T-cell (primary cell): ENCODE data around the gene LIMS1. TPM values are rescaled to one million over a fixed set of nuclear protein-coding genes. Genes with fewer than 3 reads are reported as not detected.
A peak's percentile ranks its signal among the peaks of the same experiment; 100 is the strongest.

Experiments used
- ATAC-seq, 4 experiments: fragments of 200-7000 bp in 3 of 4; fragments of 150-1000 bp in 1 of 4; cut with Tn5 transposase; replicated peaks in 1 of 4; 1 replicate in 3 of 4; 2 replicates in 1 of 4; pipeline ENCODE4 v1.10.0; 2021; ENCODE audit warnings: moderate library complexity in 3 of 4, mild to moderate bottlenecking in 2 of 4, moderate number of reproducible peaks in 1 of 4
- CTCF ChIA-PET, 2 donors: fragments of 300-600 bp; sonication (Branson Sonifier 250); formaldehyde crosslinking; loops; one replicate each; lab custom pipeline; 2022; ENCODE audit warnings: antibody characterized with exemption in 2 of 2; lab: Charles Lee
- POLR2A ChIA-PET, 2 donors: fragments of 300-600 bp; sonication (Branson Sonifier 250); formaldehyde crosslinking; loops; one replicate each; lab custom pipeline; 2022; ENCODE audit warnings: antibody characterized with exemption in 2 of 2; lab: Charles Lee
- DNase-seq, 35 experiments: peaks; one replicate each; pipeline versions ENCODE4 v3.0.0 to v3.0.0-alpha.2; 2013 to 2023
- H3K27ac ChIP-seq: one replicate; pipeline ENCODE4 v1.5.1; 2013; ENCODE audit warnings: low read length
- H3K27me3 ChIP-seq, 2 experiments: replicated peaks in 1 of 2; 1 replicate in 1 of 2; 2 replicates in 1 of 2; pipeline versions ENCODE4 v1.6.1 to v1.7.0; 2013; ENCODE audit warnings: low read length in 1 of 2, mixed read lengths in 1 of 2; ENCODE audit not compliant: control insufficient read depth in 2 of 2, insufficient read depth in 2 of 2; ENCODE audit errors: extremely low read depth in 1 of 2
- H3K36me3 ChIP-seq, 2 donors: 1 replicate in 1 of 2; 2 replicates in 1 of 2; pipeline versions ENCODE4 v1.6.1 to v1.7.0; 2013; ENCODE audit warnings: low read length in 1 of 2; ENCODE audit not compliant: control insufficient read depth in 2 of 2, insufficient read depth in 1 of 2; ENCODE audit errors: extremely low read depth in 1 of 2
- H3K4me1 ChIP-seq, 2 experiments: 1 replicate in 1 of 2; 2 replicates in 1 of 2; pipeline versions ENCODE4 v1.6.1 to v1.7.0; 2013; ENCODE audit warnings: low read length in 2 of 2, mixed read lengths in 1 of 2; ENCODE audit not compliant: insufficient read depth in 2 of 2, control insufficient read depth in 1 of 2; ENCODE audit errors: extremely low read depth in 1 of 2
- H3K4me3 ChIP-seq, 2 donors: 1 replicate in 1 of 2; 2 replicates in 1 of 2; pipeline versions ENCODE4 v1.5.1 to v1.7.0; 2013; ENCODE audit warnings: mild to moderate bottlenecking in 2 of 2, low read length in 1 of 2, moderate library complexity in 1 of 2; ENCODE audit not compliant: control insufficient read depth in 1 of 2; ENCODE audit errors: extremely low read depth in 1 of 2
- H3K9me3 ChIP-seq: 2 replicates; pipeline ENCODE4 v1.7.0; 2013
- H3K27ac Mint-ChIP-seq, 2 donors: one replicate each; pipeline ENCODE4 v1.8.0; 2020 to 2021; ENCODE audit warnings: mild to moderate bottlenecking in 2 of 2, mixed read lengths in 2 of 2
- H3K27me3 Mint-ChIP-seq, 2 donors: one replicate each; pipeline ENCODE4 v1.8.0; 2021 to 2022; ENCODE audit warnings: mixed read lengths in 2 of 2
- H3K36me3 Mint-ChIP-seq: one replicate; pipeline ENCODE4 v1.8.0; 2021; ENCODE audit warnings: mixed read lengths
- H3K4me1 Mint-ChIP-seq, 3 donors: one replicate each; pipeline ENCODE4 v1.8.0; 2020 to 2022; ENCODE audit warnings: mixed read lengths in 3 of 3, mild to moderate bottlenecking in 1 of 3
- H3K4me3 Mint-ChIP-seq, 3 donors: one replicate each; pipeline ENCODE4 v1.8.0; 2020 to 2022; ENCODE audit warnings: mild to moderate bottlenecking in 3 of 3, mixed read lengths in 3 of 3, moderate library complexity in 3 of 3
- H3K9me3 Mint-ChIP-seq, 3 donors: one replicate each; pipeline ENCODE4 v1.8.0; 2020 to 2022; ENCODE audit warnings: mixed read lengths in 3 of 3
- WGBS: methylation state at CpG from one replicate; pipeline ENCODE4 v1.1.5; 2013; ENCODE audit warnings: missing lambda C conversion rate; ENCODE audit not compliant: insufficient coverage; 5-methylcytosine and 5-hydroxymethylcytosine counted together
- total RNA-seq, 35 experiments: library from RNA in 6 of 35; stranded (reverse) in 6 of 35; fragments of 120-200 nt in 1 of 35; gene quantifications; one replicate each; pipeline versions ENCODE4 v1.2.1 to v1.2.4 and lab custom pipeline; 2013 to 2026

Gene LIMS1
- total RNA-seq, 5 donors from 2014 or later (not counting 1 experiment from before 2014, with no cell fraction given): 55.5 to 82.8 (median 56.9) TPM

- Histone ChIP-seq H3K4me3 (no peak overlapping the region), H3K4me1 (peaks cover 0 to 5% of the 10 kb centered on the region in 2 experiments), H3K27me3 (no peaks in the 10 kb centered on the region), H3K9me3 (no peaks in the 10 kb centered on the region), H3K27ac (no peak overlapping the region), H3K36me3 (no peaks in the 10 kb centered on the region)
- Mint-ChIP-seq H3K27me3 (no peaks in the 10 kb centered on the region), H3K27ac (no peak overlapping the region), H3K4me3 (no peak overlapping the region), H3K9me3 (no peaks in the 10 kb centered on the region), H3K4me1 (peaks cover 4 to 18% (median 17%) of the 10 kb centered on the region in 3 donors), H3K36me3 (no peaks in the 10 kb centered on the region)
- POLR2A ChIA-PET: no interaction called here
- DNase-seq (no peak), ATAC-seq (no peak)
- CTCF ChIA-PET: no interaction called here
- 98% methylated on average over 8 of the region's 9 CpGs for WGBS
Measured at GRCh38 chr2:108577099-108577498, 42.8 kb downstream of the LIMS1 start.

DNA sequence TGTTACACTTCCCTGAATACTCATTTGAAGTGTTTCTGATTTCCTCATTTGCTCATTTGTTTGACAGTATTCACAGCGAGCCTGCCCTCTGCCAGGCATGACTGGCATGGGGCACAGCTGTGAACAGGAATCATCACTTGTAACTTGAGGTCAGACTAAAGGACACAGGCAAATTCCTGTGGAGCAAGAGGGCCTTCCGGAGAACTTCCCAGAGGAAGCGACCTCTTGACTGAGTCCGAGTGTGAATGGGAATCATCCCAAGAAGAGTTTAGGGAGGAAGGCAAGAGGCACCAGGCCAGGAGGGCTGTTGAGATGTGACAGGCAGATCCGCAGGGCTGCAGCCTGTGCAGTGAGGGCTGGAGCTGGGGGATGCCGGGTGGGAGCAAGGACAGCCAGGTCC is 45.4 kb downstream of the LIMS1 start:
- CTCF ChIA-PET: no interaction called here
- H3K36me3 ChIP-seq: no peaks in the 10 kb centered on the region
- POLR2A ChIA-PET: interaction anchor here in 1 of 2 donors (0.6 kb wide), 1 partner anchor 1378 kb away, joined by 4 read pairs; no protein-coding TSS in a partner anchor
- no peak overlapping the region for H3K4me3 ChIP-seq
- Mint-ChIP-seq H3K4me1 (peaks cover 4 to 23% (median 23%) of the 10 kb centered on the region in 3 donors), H3K36me3 (no peaks in the 10 kb centered on the region), H3K27me3 (no peaks in the 10 kb centered on the region), H3K27ac (no peak overlapping the region), H3K4me3 (no peak overlapping the region), H3K9me3 (no peaks in the 10 kb centered on the region)
- H3K4me1 ChIP-seq: peaks cover 0 to 8% of the 10 kb centered on the region in 2 experiments
- no peaks in the 10 kb centered on the region for H3K27me3 ChIP-seq
- H3K27ac ChIP-seq: no peak overlapping the region
- 86% methylated on average over 6 of the region's 6 CpGs for WGBS
- no peak for DNase-seq
- no peaks in the 10 kb centered on the region for H3K9me3 ChIP-seq
- no peak for ATAC-seq

- H3K4me1 ChIP-seq: peaks cover 0 to 8% of the 10 kb centered on the region in 2 experiments
- no peaks in the 10 kb centered on the region for H3K36me3 Mint-ChIP-seq
- H3K27me3 Mint-ChIP-seq: no peaks in the 10 kb centered on the region
- H3K9me3 ChIP-seq: no peaks in the 10 kb centered on the region
- H3K4me3 Mint-ChIP-seq: no peak overlapping the region
- H3K4me1 Mint-ChIP-seq: peaks cover 5 to 20% (median 19%) of the 10 kb centered on the region in 3 donors
- no peak overlapping the region for H3K27ac Mint-ChIP-seq
- ATAC-seq (no peak), DNase-seq (no peak)
- WGBS: 83% methylated on average over 1 of the region's 1 CpG
- no peak overlapping the region for H3K27ac ChIP-seq
- no peaks in the 10 kb centered on the region for H3K9me3 Mint-ChIP-seq
- no peak overlapping the region for H3K4me3 ChIP-seq
- no peaks in the 10 kb centered on the region for H3K27me3 ChIP-seq
- POLR2A ChIA-PET: interaction anchor here in 1 of 2 donors (0.6 kb wide), 1 partner anchor 1378 kb away, joined by 4 read pairs; no protein-coding TSS in a partner anchor
- CTCF ChIA-PET: no interaction called here
- no peaks in the 10 kb centered on the region for H3K36me3 ChIP-seq
Measured at GRCh38 chr2:108580050-108580449, 45.8 kb downstream of the LIMS1 start.

- POLR2A ChIA-PET: interaction anchor here in 1 of 2 donors (0.5 kb wide), 1 partner anchor 51 kb away, joined by 6 read pairs; no protein-coding TSS in a partner anchor
Measured at GRCh38 chr2:108583903-108584520, 49.7 kb downstream of the LIMS1 start.

GRCh38 chr2:108585436-108585835 is 51.2 kb downstream of the LIMS1 start:
- POLR2A ChIA-PET: no interaction called here
- Histone ChIP-seq H3K36me3 (no peaks in the 10 kb centered on the region), H3K4me3 (no peak overlapping the region), H3K4me1 (peaks cover 2 to 3% of the 10 kb centered on the region in 2 experiments), H3K9me3 (no peaks in the 10 kb centered on the region), H3K27ac (no peak overlapping the region), H3K27me3 (no peaks in the 10 kb centered on the region)
- no peak for ATAC-seq
- Mint-ChIP-seq H3K36me3 (no peaks in the 10 kb centered on the region), H3K27me3 (no peaks in the 10 kb centered on the region), H3K9me3 (no peaks in the 10 kb centered on the region), H3K27ac (no peak overlapping the region), H3K4me3 (no peak overlapping the region), H3K4me1 (peaks cover 24 to 34% (median 25%) of the 10 kb centered on the region in 3 donors)
- no peak for DNase-seq
- CTCF ChIA-PET: interaction anchor here (1.3 to 1.5 kb wide), 2 partner anchors 11 to 648 kb away, joined by 4 to 5 read pairs; no protein-coding TSS in a partner anchor
- 96% methylated on average over 3 of the region's 4 CpGs for WGBS

More at GRCh38 chr2:108583903-108584520, 49.7 kb downstream of the LIMS1 start:
- Histone ChIP-seq H3K27me3 (no peaks in the 10 kb centered on the region), H3K36me3 (no peaks in the 10 kb centered on the region), H3K9me3 (no peaks in the 10 kb centered on the region), H3K27ac (no peak overlapping the region), H3K4me3 (no peak overlapping the region), H3K4me1 (peaks cover 2 to 6% of the 10 kb centered on the region in 2 experiments)
- Mint-ChIP-seq H3K9me3 (no peaks in the 10 kb centered on the region), H3K4me3 (no peak overlapping the region), H3K27ac (peak overlapping the region in 1 of 2 donors; percentile 31), H3K27me3 (no peaks in the 10 kb centered on the region), H3K4me1 (peaks cover 20 to 32% (median 25%) of the 10 kb centered on the region in 3 donors), H3K36me3 (no peaks in the 10 kb centered on the region)
- peak; percentile 71 to 85 (median 82) for ATAC-seq
- 86% methylated on average over 2 of the region's 4 CpGs for WGBS
- CTCF ChIA-PET: interaction anchor here (0.6 to 1.6 kb wide), 20 partner anchors 8 to 647 kb away, joined by 3 to 12 read pairs (median 4); partner anchors contain the start of gene LIMS1 (in 1 of the 2)
- DNase-seq: peak in 33 of 35 experiments; percentile 4 to 78 (median 37)

DNA sequence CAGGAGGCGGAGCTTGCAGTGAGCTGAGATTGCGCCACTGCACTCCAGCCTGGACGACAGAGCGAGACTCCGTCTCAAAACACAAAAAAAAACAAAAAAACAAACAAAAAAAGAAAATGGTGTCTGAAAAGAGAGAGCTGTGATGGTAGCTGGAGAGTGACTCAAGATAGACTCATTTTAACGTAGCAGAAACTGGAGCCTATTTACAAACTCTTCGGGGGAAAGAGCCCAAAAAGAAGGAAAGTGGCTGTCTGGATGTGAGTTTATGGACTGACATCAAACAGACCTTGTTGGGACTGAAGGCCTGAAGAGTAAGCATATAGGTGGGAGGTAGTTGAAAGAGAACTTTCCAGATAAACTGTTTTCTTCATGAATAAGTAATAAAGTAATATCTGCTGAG is 51.8 kb downstream of the LIMS1 start:
- Mint-ChIP-seq H3K27ac (no peak overlapping the region), H3K36me3 (no peaks in the 10 kb centered on the region), H3K4me1 (peaks cover 25 to 32% (median 29%) of the 10 kb centered on the region in 3 donors), H3K4me3 (no peak overlapping the region), H3K9me3 (no peaks in the 10 kb centered on the region), H3K27me3 (no peaks in the 10 kb centered on the region)
- Histone ChIP-seq H3K9me3 (no peaks in the 10 kb centered on the region), H3K36me3 (no peaks in the 10 kb centered on the region), H3K27me3 (no peaks in the 10 kb centered on the region), H3K27ac (no peak overlapping the region), H3K4me3 (no peak overlapping the region), H3K4me1 (peaks cover 2 to 3% of the 10 kb centered on the region in 2 experiments)
- ATAC-seq (no peak), DNase-seq (no peak)
- WGBS: 96% methylated on average over 2 of the region's 7 CpGs
- POLR2A ChIA-PET: no interaction called here
- CTCF ChIA-PET: no interaction called here
